KMS-11 (cell line): ENCODE results near the gene CFAP410.

ENCODE experiments used
- H2AFZ ChIP-seq: fragments of 200-600 bp; sonication (generic); 2 replicates; pipeline ENCODE4 v1.6.1; 2016; ENCODE audit warnings: antibody characterized with exemption, mixed run types, low read depth
- H3K27ac ChIP-seq: fragments of 200-600 bp; sonication (generic); 2 replicates; pipeline ENCODE4 v1.6.1; 2016; ENCODE audit warnings: mild to moderate bottlenecking, mixed run types
- H3K27me3 ChIP-seq: fragments of 200-600 bp; sonication (generic); 2 replicates; pipeline ENCODE4 v1.6.1; 2017; ENCODE audit warnings: mild to moderate bottlenecking, low read depth, mixed run types, moderate library complexity; ENCODE audit not compliant: insufficient read depth
- H3K36me3 ChIP-seq: fragments of 200-600 bp; sonication (generic); 2 replicates; pipeline ENCODE4 v1.6.1; 2017; ENCODE audit warnings: mild to moderate bottlenecking, mixed run types; ENCODE audit not compliant: insufficient read depth
- H3K4me1 ChIP-seq: fragments of 200-600 bp; sonication (generic); 2 replicates; pipeline ENCODE4 v1.6.1; 2016; ENCODE audit warnings: mild to moderate bottlenecking, low read depth, mixed run types; ENCODE audit not compliant: poor library complexity, severe bottlenecking
- H3K4me2 ChIP-seq: fragments of 200-600 bp; sonication (generic); 2 replicates; pipeline ENCODE4 v1.7.0; 2016; ENCODE audit warnings: mild to moderate bottlenecking, mixed run types
- H3K4me3 ChIP-seq: fragments of 200-600 bp; sonication (generic); IDR thresholded peaks from 2 replicates; pipeline ENCODE4 v1.6.1; 2017; ENCODE audit warnings: low read depth, low read length, mixed read lengths; ENCODE audit not compliant: insufficient read depth
- H3K79me2 ChIP-seq: fragments of 200-600 bp; sonication (generic); 2 replicates; pipeline ENCODE4 v1.6.1; 2016; ENCODE audit warnings: low read depth, mixed run types; ENCODE audit not compliant: insufficient read depth
- H3K9ac ChIP-seq: fragments of 200-600 bp; sonication (generic); 2 replicates; pipeline ENCODE4 v1.6.1; 2016; ENCODE audit warnings: mild to moderate bottlenecking, mixed run types
- H4K20me1 ChIP-seq: fragments of 200-600 bp; sonication (generic); 2 replicates; pipeline ENCODE4 v1.6.1; 2016; ENCODE audit warnings: mild to moderate bottlenecking, mixed run types; ENCODE audit not compliant: insufficient read depth
- CTCF ChIP-seq: fragments of 200-600 bp; sonication (generic); conservative IDR thresholded peaks from 2 replicates; pipeline ENCODE4 v1.6.1; 2017; ENCODE audit warnings: low read depth, mild to moderate bottlenecking, antibody characterized with exemption, low read length, moderate library complexity, mixed read lengths

CFAP410 gene

GRCh38 chr21:44356636-44357035, 17.4 kb upstream of the CFAP410 start:
- TF ChIP-seq CTCF, result no peak
- no peak overlapping the region for H3K4me2 ChIP-seq
- H3K9ac ChIP-seq, result no peak overlapping the region
- no peaks in the 10 kb centered on the region for H3K79me2 ChIP-seq
- no peaks in the 10 kb centered on the region for H4K20me1 ChIP-seq
- no peak overlapping the region for H3K4me3 ChIP-seq
- 0 out of 2 replicates have a peak overlapping the region, but pooled peaks have one; percentile 14 for H2AFZ ChIP-seq
- no peaks in the 10 kb centered on the region for H3K4me1 ChIP-seq
- H3K27ac ChIP-seq, result no peak overlapping the region
- H3K27me3 ChIP-seq, result peaks cover 95% of the 10 kb centered on the region
- no peaks in the 10 kb centered on the region for H3K36me3 ChIP-seq

GRCh38 chr21:44356160-44356559, 17.0 kb upstream of the CFAP410 start:
- Histone ChIP-seq H3K27ac (no peak overlapping the region), H3K79me2 (no peaks in the 10 kb centered on the region), H3K4me2 (no peak overlapping the region), H3K9ac (no peak overlapping the region), H4K20me1 (no peaks in the 10 kb centered on the region), H3K36me3 (no peaks in the 10 kb centered on the region), H2AFZ (0 out of 2 replicates have a peak overlapping the region, but pooled peaks have one; percentile 14), H3K4me3 (no peak overlapping the region), H3K4me1 (no peaks in the 10 kb centered on the region), H3K27me3 (peaks cover 95% of the 10 kb centered on the region)
- TF ChIP-seq CTCF, result no peak

- no peak for TF ChIP-seq CTCF
- Histone ChIP-seq H3K79me2 (no peaks in the 10 kb centered on the region), H4K20me1 (no peaks in the 10 kb centered on the region), H3K27me3 (peaks cover 85% of the 10 kb centered on the region), H3K4me3 (no peak overlapping the region), H3K4me2 (no peak overlapping the region), H3K9ac (no peak overlapping the region), H3K36me3 (no peaks in the 10 kb centered on the region), H3K27ac (no peak overlapping the region), H2AFZ (no peak overlapping the region), H3K4me1 (no peaks in the 10 kb centered on the region)
Measured at GRCh38 chr21:44354775-44355771, 15.9 kb upstream of the CFAP410 start.

GRCh38 chr21:44354001-44354405, 14.8 kb upstream of the CFAP410 start:
- no peak overlapping the region for H3K4me3 ChIP-seq
- H3K36me3 ChIP-seq, result no peaks in the 10 kb centered on the region
- no peak for TF ChIP-seq CTCF
- H3K9ac ChIP-seq, result no peak overlapping the region
- H3K4me2 ChIP-seq, result no peak overlapping the region
- peaks cover 76% of the 10 kb centered on the region for H3K27me3 ChIP-seq
- H3K27ac ChIP-seq, result no peak overlapping the region
- no peaks in the 10 kb centered on the region for H3K4me1 ChIP-seq
- no peaks in the 10 kb centered on the region for H3K79me2 ChIP-seq
- no peaks in the 10 kb centered on the region for H4K20me1 ChIP-seq
- no peak overlapping the region for H2AFZ ChIP-seq
